A549 (cell line): ENCODE measurements around the gene SATB2. TPM values are rescaled to one million over a fixed set of nuclear protein-coding genes. Genes with fewer than 3 reads are reported as not detected.

Experiments
- ATAC-seq, 2 experiments: fragments of 200-7000 bp in 1 of 2; fragments of >200 bp in 1 of 2; cut with Nextera tagmentation in 1 of 2; cut with Tn5 transposase in 1 of 2; 3 replicates each; pipeline versions ENCODE4 v1.8.0 to v1.9.1; 2018 to 2020; ENCODE audit warnings: mild to moderate bottlenecking in 1 of 2, moderate library complexity in 1 of 2
- CTCF ChIA-PET: fragments of 300-600 bp; sonication (Branson Sonifier 250); formaldehyde crosslinking; extraction: SDS; loops from one replicate; lab custom pipeline; 2021; ENCODE audit warnings: antibody characterized with exemption, inconsistent platforms; lab: Yijun Ruan, JAX
- POLR2A ChIA-PET: fragments of 350-600 bp; formaldehyde crosslinking; extraction: SDS; loops from one replicate; lab custom pipeline; 2021; ENCODE audit warnings: antibody characterized with exemption, inconsistent platforms; lab: Yijun Ruan, JAX
- DNase-seq, 2 experiments: peaks; one replicate each; pipeline versions ENCODE4 v3.0.0 to v3.0.0-alpha.2; 2011 to 2016; ENCODE audit warnings: low read depth in 1 of 2, low spot score in 1 of 2
- FAIRE-seq: peaks from 2 replicates; lab custom pipeline; 2011; peaks lifted over from hg19 to GRCh38; lab: Jason Lieb, UNC
- H3K27ac ChIP-seq, 2 experiments: fragments of >200 bp; sonication (Bioruptor Twin); formaldehyde crosslinking; 3 replicates each; pipeline ENCODE4 v1.5.1; 2016 to 2017
- H3K4me1 ChIP-seq: fragments of >200 bp; sonication (Bioruptor Twin); formaldehyde crosslinking; 3 replicates; pipeline ENCODE4 v1.6.1; 2016
- H3K4me2 ChIP-seq: fragments of >200 bp; sonication (Bioruptor Twin); formaldehyde crosslinking; 3 replicates; pipeline ENCODE4 v1.6.1; 2016
- H3K4me3 ChIP-seq: fragments of >200 bp; sonication (Bioruptor Twin); formaldehyde crosslinking; 3 replicates; pipeline ENCODE4 v1.5.1; 2016
- H3K9me3 ChIP-seq: fragments of >200 bp; sonication (Bioruptor Twin); formaldehyde crosslinking; 3 replicates; pipeline ENCODE4 v1.6.1; 2016
- BHLHE40 ChIP-seq: IDR thresholded peaks from 2 replicates; pipeline ENCODE4 v1.6.1; 2012; ENCODE audit warnings: low read depth, low read length, inconsistent platforms
- CBX2 ChIP-seq: fragments of 200-600 bp; sonication (generic); IDR thresholded peaks from 2 replicates; pipeline ENCODE4 v1.6.1; 2016; ENCODE audit warnings: low read depth, mild to moderate bottlenecking, borderline replicate concordance
- CHD4 ChIP-seq: fragments of 200-600 bp; sonication (generic); IDR thresholded peaks from 2 replicates; pipeline ENCODE4 v1.6.1; 2016; ENCODE audit warnings: antibody characterized with exemption, mild to moderate bottlenecking, borderline replicate concordance
- EHF ChIP-seq: fragments of 250-450 bp; sonication (Bioruptor Pico); IDR thresholded peaks from 2 replicates; pipeline ENCODE4 v1.5.0; 2020; ENCODE audit warnings: mild to moderate bottlenecking
- ELK1 ChIP-seq: fragments of 150-350 bp; IDR thresholded peaks from 2 replicates; pipeline ENCODE4 v1.6.1; 2014; ENCODE audit warnings: low read depth, mild to moderate bottlenecking, low read length
- ESRRA ChIP-seq: fragments of 150-350 bp; IDR thresholded peaks from 2 replicates; pipeline ENCODE4 v1.6.1; 2014; ENCODE audit warnings: mild to moderate bottlenecking, low read length, borderline replicate concordance
- FOSB ChIP-seq: fragments of 250-450 bp; sonication (Bioruptor Pico); IDR thresholded peaks from 2 replicates; pipeline ENCODE4 v1.5.0; 2020; ENCODE audit warnings: mild to moderate bottlenecking, moderate library complexity
- HOXA7 ChIP-seq: fragments of 250-450 bp; sonication (Bioruptor Pico); IDR thresholded peaks from 2 replicates; pipeline ENCODE4 v1.5.0; 2020; ENCODE audit warnings: mild to moderate bottlenecking, moderate library complexity
- HOXB13 ChIP-seq: fragments of 250-450 bp; sonication (Bioruptor Pico); IDR thresholded peaks from 2 replicates; pipeline ENCODE4 v1.5.0; 2020; ENCODE audit warnings: low read depth, mild to moderate bottlenecking, moderate library complexity
- HOXB5 ChIP-seq: fragments of 250-450 bp; sonication (Bioruptor Pico); IDR thresholded peaks from 2 replicates; pipeline ENCODE4 v1.5.0; 2020; ENCODE audit warnings: mild to moderate bottlenecking, moderate library complexity
- JUNB ChIP-seq: fragments of >200 bp; sonication (Bioruptor Twin); formaldehyde crosslinking; IDR thresholded peaks from 2 replicates; pipeline ENCODE4 v1.6.1; 2016
- MAZ ChIP-seq: fragments of 150-350 bp; IDR thresholded peaks from 2 replicates; pipeline ENCODE4 v1.6.1; 2014; ENCODE audit warnings: antibody characterized with exemption, low read depth, low read length, borderline replicate concordance
- MYC ChIP-seq: IDR thresholded peaks from 2 replicates; pipeline ENCODE4 v1.6.1; 2012; ENCODE audit warnings: mild to moderate bottlenecking, inconsistent platforms, low read length, improper control_type of control experiment, borderline replicate concordance
- NFE2L2 ChIP-seq: fragments of 150-350 bp; conservative IDR thresholded peaks from 2 replicates; pipeline ENCODE4 v1.6.1; 2014; ENCODE audit warnings: low read length
- NPAS2 ChIP-seq: fragments of 250-450 bp; sonication (Bioruptor Pico); IDR thresholded peaks from 2 replicates; pipeline ENCODE4 v1.8.0; 2022; ENCODE audit warnings: mild to moderate bottlenecking, moderate library complexity, borderline replicate concordance
- NR3C1 ChIP-seq: fragments of >200 bp; sonication (Bioruptor Twin); formaldehyde crosslinking; IDR thresholded peaks from 3 replicates; pipeline ENCODE4 v1.6.1; 2017
- RAD21 ChIP-seq, 2 experiments: fragments of >200 bp in 1 of 2; sonication (Bioruptor Twin) in 1 of 2; formaldehyde crosslinking in 1 of 2; IDR thresholded peaks in 1 of 2; conservative IDR thresholded peaks in 1 of 2; 2 replicates in 1 of 2; 3 replicates in 1 of 2; pipeline ENCODE4 v1.6.1; 2012 to 2018; ENCODE audit warnings: inconsistent platforms in 1 of 2
- RCOR1 ChIP-seq: fragments of 150-350 bp; IDR thresholded peaks from 2 replicates; pipeline ENCODE4 v1.6.1; 2014; ENCODE audit warnings: antibody characterized with exemption, low read length, low read depth
- REST ChIP-seq: fragments of 200-600 bp; sonication (generic); IDR thresholded peaks from 2 replicates; pipeline ENCODE4 v1.6.1; 2016; ENCODE audit warnings: antibody characterized with exemption, mild to moderate bottlenecking, moderate library complexity
- SREBF2 ChIP-seq: fragments of 450-650 bp; IDR thresholded peaks from 2 replicates; pipeline ENCODE4 v1.6.1; 2014; ENCODE audit warnings: mild to moderate bottlenecking, moderate library complexity
- TFCP2L1 ChIP-seq: fragments of 250-450 bp; sonication (Bioruptor Pico); IDR thresholded peaks from 2 replicates; pipeline ENCODE4 v1.5.0; 2021; ENCODE audit warnings: mild to moderate bottlenecking
- ZFP36 ChIP-seq: fragments of 450-650 bp; IDR thresholded peaks from 2 replicates; pipeline ENCODE4 v1.6.1; 2014; ENCODE audit warnings: borderline replicate concordance; ENCODE audit not compliant: partially characterized antibody
- WGBS: methylation state at CpG from one replicate; pipeline ENCODE4 v1.1.6; 2017; ENCODE audit errors: missing lambda C conversion rate; 5-methylcytosine and 5-hydroxymethylcytosine counted together
- polyA plus RNA-seq, 4 experiments: library from polyadenylated mRNA; depleted of rRNA in 3 of 4; stranded (reverse); fragments of >200 nt; fragmentation: RNase III in 1 of 4; extraction: RNeasy Plus Mini Kit Qiagen cat#74134 plus additional on column Dnase treatment in 1 of 4; gene quantifications; 2 replicates in 3 of 4; 3 replicates in 1 of 4; pipeline ENCODE4 v1.2.3, GENCODE V29; 2011 to 2017
- TF ChIP-seq, protein P1 (sequence below): fragments of 450-650 bp; IDR thresholded peaks from 2 replicates; pipeline ENCODE4 v1.6.1; 2014; ENCODE audit warnings: antibody characterized with exemption
- TF ChIP-seq, protein P2 (sequence below): fragments of 250-450 bp; sonication (Bioruptor Pico); IDR thresholded peaks from 2 replicates; pipeline ENCODE4 v1.5.0; 2021; ENCODE audit warnings: mild to moderate bottlenecking, moderate library complexity, borderline replicate concordance

The SATB2 gene
- polyA plus RNA-seq, 2 of the 4 experiments (the other 2 are of a cell fraction): 1.9 to 3.4 TPM

GRCh38 chr2:199439066-199439465 is 18.7 kb downstream of the SATB2 start:
- ATAC-seq (no peak), FAIRE-seq (no peak), DNase-seq (no peak)
- CTCF ChIA-PET: interaction anchor here (1.0 to 1.7 kb wide), 3 partner anchors 13 to 50 kb away, joined by 5 read pairs; no protein-coding TSS in a partner anchor
- no peaks in the 10 kb centered on the region for H3K4me1 ChIP-seq
- H3K27ac ChIP-seq: no peak overlapping the region
- WGBS: 97% methylated on average over 3 of the region's 3 CpGs
- no peak overlapping the region for H3K4me3 ChIP-seq
- no peaks in the 10 kb centered on the region for H3K9me3 ChIP-seq
- POLR2A ChIA-PET: no interaction called here
- TF ChIP-seq FOSB (CRISPR knock-in tag): no peak
- TF ChIP-seq, protein P1, sequence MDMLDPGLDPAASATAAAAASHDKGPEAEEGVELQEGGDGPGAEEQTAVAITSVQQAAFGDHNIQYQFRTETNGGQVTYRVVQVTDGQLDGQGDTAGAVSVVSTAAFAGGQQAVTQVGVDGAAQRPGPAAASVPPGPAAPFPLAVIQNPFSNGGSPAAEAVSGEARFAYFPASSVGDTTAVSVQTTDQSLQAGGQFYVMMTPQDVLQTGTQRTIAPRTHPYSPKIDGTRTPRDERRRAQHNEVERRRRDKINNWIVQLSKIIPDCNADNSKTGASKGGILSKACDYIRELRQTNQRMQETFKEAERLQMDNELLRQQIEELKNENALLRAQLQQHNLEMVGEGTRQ: no peak
- no peak for TF ChIP-seq CHD4
- TF ChIP-seq NFE2L2: no peak
- TF ChIP-seq ZFP36: no peak
- TF ChIP-seq CBX2: no peak
- TF ChIP-seq TFCP2L1 (CRISPR knock-in tag): no peak
- TF ChIP-seq RCOR1: no peak
- TF ChIP-seq HOXB5 (CRISPR knock-in tag): no peak
- no peak for TF ChIP-seq ESRRA
- no peak for TF ChIP-seq MAZ
- TF ChIP-seq SREBF2: no peak
- no peak for TF ChIP-seq HOXB13
- TF ChIP-seq, all 56 proteins: peak for 0
- H3K4me2 ChIP-seq: no peak overlapping the region

- CTCF ChIA-PET: interaction anchor here (0.6 kb wide), 1 partner anchor 1137 kb away, joined by 4 read pairs; no protein-coding TSS in a partner anchor
- Histone ChIP-seq H3K9me3 (no peaks in the 10 kb centered on the region), H3K4me1 (0 out of 3 replicates have a peak, but pooled peaks cover 7% of the 10 kb centered on the region), H3K4me2 (no peak overlapping the region), H3K27ac (no peak overlapping the region), H3K4me3 (no peak overlapping the region)
- 82% methylated on average over 1 of the region's 1 CpG for WGBS
- ATAC-seq (no peak), DNase-seq (no peak), FAIRE-seq (no peak)
- TF ChIP-seq SREBF2 (no peak), JUNB (no peak), ZFP36 (no peak)
- POLR2A ChIA-PET: interaction anchor here (1.3 kb wide), 1 partner anchor 24 kb away, joined by 4 read pairs; no protein-coding TSS in a partner anchor
These were observed 23.2 kb downstream of the SATB2 start for GRCh38 chr2:199434555-199434954.

GRCh38 chr2:199433204-199433832 is 24.4 kb downstream of the SATB2 start:
- Histone ChIP-seq H3K27ac (no peak overlapping the region), H3K4me3 (no peak overlapping the region), H3K9me3 (no peaks in the 10 kb centered on the region), H3K4me2 (no peak overlapping the region), H3K4me1 (0 out of 3 replicates have a peak, but pooled peaks cover 7% of the 10 kb centered on the region)
- CTCF ChIA-PET: interaction anchor here (1.2 kb wide), 1 partner anchor 9 kb away, joined by 3 read pairs; no protein-coding TSS in a partner anchor
- FAIRE-seq: no peak
- POLR2A ChIA-PET: interaction anchor here (1.3 to 1.5 kb wide), 3 partner anchors 25 to 38 kb away, joined by 3 to 4 read pairs (median 4); no protein-coding TSS in a partner anchor
- 88% methylated on average over 11 of the region's 11 CpGs for WGBS
- ATAC-seq: no peak
- DNase-seq: no peak
- no peak for TF ChIP-seq MYC
- TF ChIP-seq JUNB: no peak
- TF ChIP-seq EHF (CRISPR knock-in tag): no peak
- no peak for TF ChIP-seq RAD21 (conservative IDR thresholded peaks at IDR 0.05 in 1 of 2, IDR thresholded peaks at IDR 0.05 in 1 of 2)
- TF ChIP-seq, protein P1: no peak
- TF ChIP-seq, protein P2, sequence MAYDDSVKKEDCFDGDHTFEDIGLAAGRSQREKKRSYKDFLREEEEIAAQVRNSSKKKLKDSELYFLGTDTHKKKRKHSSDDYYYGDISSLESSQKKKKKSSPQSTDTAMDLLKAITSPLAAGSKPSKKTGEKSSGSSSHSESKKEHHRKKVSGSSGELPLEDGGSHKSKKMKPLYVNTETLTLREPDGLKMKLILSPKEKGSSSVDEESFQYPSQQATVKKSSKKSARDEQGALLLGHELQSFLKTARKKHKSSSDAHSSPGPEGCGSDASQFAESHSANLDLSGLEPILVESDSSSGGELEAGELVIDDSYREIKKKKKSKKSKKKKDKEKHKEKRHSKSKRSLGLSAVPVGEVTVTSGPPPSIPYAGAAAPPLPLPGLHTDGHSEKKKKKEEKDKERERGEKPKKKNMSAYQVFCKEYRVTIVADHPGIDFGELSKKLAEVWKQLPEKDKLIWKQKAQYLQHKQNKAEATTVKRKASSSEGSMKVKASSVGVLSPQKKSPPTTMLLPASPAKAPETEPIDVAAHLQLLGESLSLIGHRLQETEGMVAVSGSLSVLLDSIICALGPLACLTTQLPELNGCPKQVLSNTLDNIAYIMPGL: no peak
- TF ChIP-seq FOSB (CRISPR knock-in tag): no peak
- no peak for TF ChIP-seq HOXA7
- TF ChIP-seq NPAS2 (CRISPR knock-in tag): no peak
- TF ChIP-seq REST: no peak
- TF ChIP-seq CBX2: no peak
- no peak for TF ChIP-seq ELK1
- no peak for TF ChIP-seq NR3C1
- TF ChIP-seq BHLHE40: no peak
- no peak for TF ChIP-seq HOXB13
